Gastroesophageal sphincter (tissue), 3 donors: ENCODE measurements around the gene OCA2.

ENCODE experiments used
- EP300 ChIP-seq: sonication (generic); formaldehyde crosslinking; IDR thresholded peaks from one replicate; pipeline ENCODE4 v1.6.1; 2017; ENCODE audit warnings: antibody characterized with exemption, mild to moderate bottlenecking
- POLR2A ChIP-seq, 2 donors: fragments of 450-650 bp; IDR thresholded peaks; one replicate each; pipeline ENCODE4 v1.6.1; 2017; ENCODE audit warnings: antibody characterized with exemption in 2 of 2, mild to moderate bottlenecking in 2 of 2, moderate library complexity in 1 of 2
- POLR2AphosphoS5 ChIP-seq: sonication (generic); formaldehyde crosslinking; IDR thresholded peaks from one replicate; pipeline ENCODE4 v1.6.1; 2017; ENCODE audit warnings: antibody characterized with exemption
- TF ChIP-seq, protein P1 (sequence below), 4 experiments: fragments of 200-600 bp in 2 of 4; fragments of 450-650 bp in 2 of 4; sonication (generic) in 1 of 4; IDR thresholded peaks; one replicate each; pipeline ENCODE4 v1.5.1; 2017 to 2019; ENCODE audit warnings: antibody characterized with exemption in 4 of 4, mild to moderate bottlenecking in 2 of 4, moderate library complexity in 2 of 4

DNA sequence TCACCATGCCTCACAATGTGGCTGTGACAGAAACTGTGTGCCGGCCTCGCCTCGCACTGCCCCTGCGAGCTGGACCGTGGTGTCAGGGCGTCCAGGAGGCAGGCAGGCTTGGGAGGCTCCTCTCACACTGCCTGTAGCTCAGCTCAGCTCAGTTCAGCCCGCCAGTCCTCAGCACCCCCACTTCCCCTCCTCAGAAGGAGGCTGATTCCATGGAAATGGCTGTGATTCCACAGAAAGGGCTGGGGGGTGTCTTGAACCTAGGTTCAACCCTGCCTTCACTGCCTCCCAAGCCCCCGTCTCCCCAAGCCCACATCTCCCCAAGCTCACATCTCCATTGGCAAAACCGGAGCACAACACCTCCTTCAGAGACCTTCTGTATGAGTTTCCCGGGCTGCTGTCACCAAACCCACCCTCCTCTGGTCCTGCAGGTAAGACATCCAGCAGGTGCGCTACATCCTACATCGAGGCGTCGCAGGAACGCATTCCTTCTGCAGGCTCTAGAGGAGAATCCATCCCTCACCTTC is 94.0 kb downstream of the OCA2 start:
- TF ChIP-seq, protein P1, sequence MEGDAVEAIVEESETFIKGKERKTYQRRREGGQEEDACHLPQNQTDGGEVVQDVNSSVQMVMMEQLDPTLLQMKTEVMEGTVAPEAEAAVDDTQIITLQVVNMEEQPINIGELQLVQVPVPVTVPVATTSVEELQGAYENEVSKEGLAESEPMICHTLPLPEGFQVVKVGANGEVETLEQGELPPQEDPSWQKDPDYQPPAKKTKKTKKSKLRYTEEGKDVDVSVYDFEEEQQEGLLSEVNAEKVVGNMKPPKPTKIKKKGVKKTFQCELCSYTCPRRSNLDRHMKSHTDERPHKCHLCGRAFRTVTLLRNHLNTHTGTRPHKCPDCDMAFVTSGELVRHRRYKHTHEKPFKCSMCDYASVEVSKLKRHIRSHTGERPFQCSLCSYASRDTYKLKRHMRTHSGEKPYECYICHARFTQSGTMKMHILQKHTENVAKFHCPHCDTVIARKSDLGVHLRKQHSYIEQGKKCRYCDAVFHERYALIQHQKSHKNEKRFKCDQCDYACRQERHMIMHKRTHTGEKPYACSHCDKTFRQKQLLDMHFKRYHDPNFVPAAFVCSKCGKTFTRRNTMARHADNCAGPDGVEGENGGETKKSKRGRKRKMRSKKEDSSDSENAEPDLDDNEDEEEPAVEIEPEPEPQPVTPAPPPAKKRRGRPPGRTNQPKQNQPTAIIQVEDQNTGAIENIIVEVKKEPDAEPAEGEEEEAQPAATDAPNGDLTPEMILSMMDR (IDR thresholded peaks at IDR 0.05): no peak
- TF ChIP-seq POLR2AphosphoS5 (no peak), POLR2A (IDR thresholded peaks at IDR 0.05) (no peak), EP300 (no peak)
